Effector CD4-positive, alpha-beta T cell (primary cell): ENCODE measurements around the gene CDC45.

Source experiments
- DNase-seq: peaks from one replicate; pipeline ENCODE4 v3.0.0-alpha.2; 2020

Gene CDC45

GRCh38 chr22:19448739-19449421, 30.8 kb upstream of the CDC45 start:
- DNase-seq = no peak

GRCh38 chr22:19449422-19449767, 30.3 kb upstream of the CDC45 start:
- no peak for DNase-seq

GRCh38 chr22:19450363-19451175, 29.2 kb upstream of the CDC45 start:
- DNase-seq = no peak

- DNase-seq = no peak
These were observed 28.1 kb upstream of the CDC45 start for GRCh38 chr22:19451570-19451969.

- no peak for DNase-seq
These were observed 26.0 kb upstream of the CDC45 start for GRCh38 chr22:19453718-19454117.

GRCh38 chr22:19454156-19454555, 25.6 kb upstream of the CDC45 start:
- no peak for DNase-seq

- no peak for DNase-seq
These were observed 24.7 kb upstream of the CDC45 start for GRCh38 chr22:19455033-19455432.

GRCh38 chr22:19455585-19456370, 23.9 kb upstream of the CDC45 start:
- no peak for DNase-seq

GRCh38 chr22:19456541-19456940, 23.2 kb upstream of the CDC45 start:
- no peak for DNase-seq

GRCh38 chr22:19457828-19458428, 21.8 kb upstream of the CDC45 start:
- DNase-seq = no peak

- no peak for DNase-seq
These were observed 19.7 kb upstream of the CDC45 start for GRCh38 chr22:19460036-19460435.

- no peak for DNase-seq
These were observed 18.2 kb upstream of the CDC45 start for GRCh38 chr22:19461506-19461905.

GRCh38 chr22:19463008-19463407, 16.7 kb upstream of the CDC45 start:
- DNase-seq = no peak

GRCh38 chr22:19463491-19464469, 15.9 kb upstream of the CDC45 start:
- no peak for DNase-seq

- DNase-seq = no peak
These were observed 15.2 kb upstream of the CDC45 start for GRCh38 chr22:19464546-19464945.

- no peak for DNase-seq
These were observed 14.7 kb upstream of the CDC45 start for GRCh38 chr22:19464975-19465374.

- DNase-seq = no peak
These were observed 13.5 kb upstream of the CDC45 start for GRCh38 chr22:19466126-19466716.

- DNase-seq = no peak
These were observed 12.6 kb upstream of the CDC45 start for GRCh38 chr22:19466848-19467752.

GRCh38 chr22:19467912-19468311, 11.8 kb upstream of the CDC45 start:
- no peak for DNase-seq

- DNase-seq = no peak
These were observed 10.3 kb upstream of the CDC45 start for GRCh38 chr22:19469421-19469820.
